ENCODE results near the gene ZNF710.

GRCh38 chr15:90040618-90041017 is 39.5 kb downstream of the ZNF710 start:
- TF ChIP-seq, protein P1, sequence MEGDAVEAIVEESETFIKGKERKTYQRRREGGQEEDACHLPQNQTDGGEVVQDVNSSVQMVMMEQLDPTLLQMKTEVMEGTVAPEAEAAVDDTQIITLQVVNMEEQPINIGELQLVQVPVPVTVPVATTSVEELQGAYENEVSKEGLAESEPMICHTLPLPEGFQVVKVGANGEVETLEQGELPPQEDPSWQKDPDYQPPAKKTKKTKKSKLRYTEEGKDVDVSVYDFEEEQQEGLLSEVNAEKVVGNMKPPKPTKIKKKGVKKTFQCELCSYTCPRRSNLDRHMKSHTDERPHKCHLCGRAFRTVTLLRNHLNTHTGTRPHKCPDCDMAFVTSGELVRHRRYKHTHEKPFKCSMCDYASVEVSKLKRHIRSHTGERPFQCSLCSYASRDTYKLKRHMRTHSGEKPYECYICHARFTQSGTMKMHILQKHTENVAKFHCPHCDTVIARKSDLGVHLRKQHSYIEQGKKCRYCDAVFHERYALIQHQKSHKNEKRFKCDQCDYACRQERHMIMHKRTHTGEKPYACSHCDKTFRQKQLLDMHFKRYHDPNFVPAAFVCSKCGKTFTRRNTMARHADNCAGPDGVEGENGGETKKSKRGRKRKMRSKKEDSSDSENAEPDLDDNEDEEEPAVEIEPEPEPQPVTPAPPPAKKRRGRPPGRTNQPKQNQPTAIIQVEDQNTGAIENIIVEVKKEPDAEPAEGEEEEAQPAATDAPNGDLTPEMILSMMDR (IDR thresholded peaks at IDR 0.05): no peak
- no peak for TF ChIP-seq POLR2A (IDR thresholded peaks at IDR 0.05)

Data from adrenal gland (tissue), 5 donors.